ENCODE data around the gene PHAF1. TPM values are rescaled to one million over a fixed set of nuclear protein-coding genes. Genes with fewer than 3 reads are reported as not detected.

The PHAF1 gene
- total and polyA plus RNA-seq, 8 donors, result 4.6 to 39.6 (median 7.6) TPM

- Histone ChIP-seq H3K4me3 (no peak overlapping the region), H3K9me3 (no peaks in the 10 kb centered on the region), H3K4me1 (peaks cover 37 to 80% (median 57%) of the 10 kb centered on the region in 4 donors), H3K27ac (peak overlapping the region in 3 of 5 donors; percentile 95 to 97 (median 96)), H3K27me3 (peaks cover 0 to 7% (median 0%) of the 10 kb centered on the region in 3 donors), H3K36me3 (no peaks in the 10 kb centered on the region)
- no peak for DNase-seq
- intact Hi-C loops (cut with DNase I; ENCODE audit: low total_unique reads), result no loop called here
- TF ChIP-seq POLR2A (IDR thresholded peaks at IDR 0.05) (no peak), CTCF (IDR thresholded peaks at IDR 0.05) (no peak), EP300 (IDR thresholded peaks at IDR 0.05) (no peak), POLR2AphosphoS5 (IDR thresholded peaks at IDR 0.05) (no peak)
- whole genome bisulfite sequencing, 5 donors, result 76 to 93% (median 87%) methylated on average over 2 of the region's 2 CpGs
These were observed 72.5 kb downstream of the PHAF1 start for GRCh38 chr16:67182288-67182687.

GRCh38 chr16:67183284-67183626 is 73.5 kb downstream of the PHAF1 start:
- H3K4me3 ChIP-seq, result peak overlapping the region; percentile 54 to 78 (median 59)
- WGBS, 5 donors, result 7 to 11% (median 8%) methylated on average over 11 of the region's 11 CpGs
- peak overlapping the region; percentile 60 to 98 (median 96) for H3K27ac ChIP-seq
- no peaks in the 10 kb centered on the region for H3K36me3 ChIP-seq
- H3K4me1 ChIP-seq, result peaks cover 30 to 70% (median 48%) of the 10 kb centered on the region in 4 donors
- H3K9me3 ChIP-seq, result no peaks in the 10 kb centered on the region
- intact Hi-C loops (cut with DNase I; ENCODE audit: low total_unique reads), result no loop called here
- no peak for DNase-seq
- TF ChIP-seq POLR2AphosphoS5 (IDR thresholded peaks at IDR 0.05) (no peak), EP300 (IDR thresholded peaks at IDR 0.05) (no peak), POLR2A (IDR thresholded peaks at IDR 0.05) (no peak), CTCF (IDR thresholded peaks at IDR 0.05) (no peak)
- H3K27me3 ChIP-seq, result peaks cover 0 to 4% (median 0%) of the 10 kb centered on the region in 3 donors

- WGBS, 5 donors, result 0 to 1% (median 0%) methylated on average over 21 to 77 of the region's 77 CpGs
- peak; percentile 94 to 99 for DNase-seq
- TF ChIP-seq CTCF (IDR thresholded peaks at IDR 0.05) (no peak), EP300 (IDR thresholded peaks at IDR 0.05) (peak; percentile 35), POLR2AphosphoS5 (IDR thresholded peaks at IDR 0.05) (peak; percentile 13 to 83 (median 68)), POLR2A (IDR thresholded peaks at IDR 0.05) (no peak)
- H3K27ac ChIP-seq, result peak within 1 kb of the TSS; percentile 95 to 98 (median 97)
- H3K27me3 ChIP-seq, result peaks cover 0 to 4% (median 0%) of the 10 kb centered on the region in 3 donors
- H3K36me3 ChIP-seq, result no peaks in the 10 kb centered on the region
- peak within 1 kb of the TSS; percentile 54 to 78 (median 59) for H3K4me3 ChIP-seq
- H3K9me3 ChIP-seq, result no peaks in the 10 kb centered on the region
- peaks cover 24 to 64% (median 42%) of the 10 kb centered on the region in 4 donors for H3K4me1 ChIP-seq
- intact Hi-C loops (cut with DNase I; ENCODE audit: low total_unique reads), result no loop called here
These were observed 74.1 kb downstream of the PHAF1 start, which contains the start of gene MATCAP1 for GRCh38 chr16:67183627-67184452. TSS of gene MATCAP1 (minus strand) at chr16:67183963. CDS start at chr16:67180610, 3,353 bp downstream.

- Histone ChIP-seq H3K27me3 (peaks cover 0 to 4% (median 0%) of the 10 kb centered on the region in 3 donors), H3K27ac (peak overlapping the region; percentile 95 to 98 (median 97)), H3K9me3 (no peaks in the 10 kb centered on the region), H3K4me1 (peaks cover 22 to 58% (median 38%) of the 10 kb centered on the region in 4 donors), H3K4me3 (peak overlapping the region; percentile 54 to 78 (median 59)), H3K36me3 (no peaks in the 10 kb centered on the region)
- intact Hi-C loops (cut with DNase I; ENCODE audit: low total_unique reads), result no loop called here
- no peak for TF ChIP-seq POLR2AphosphoS5 (IDR thresholded peaks at IDR 0.05)
- TF ChIP-seq POLR2A (IDR thresholded peaks at IDR 0.05), result no peak
- no peak for TF ChIP-seq EP300 (IDR thresholded peaks at IDR 0.05)
- TF ChIP-seq CTCF (IDR thresholded peaks at IDR 0.05), result no peak
- WGBS, 5 donors, result 0 to 6% (median 5%) methylated on average over 28 to 59 of the region's 59 CpGs
- no peak for DNase-seq
These were observed 74.8 kb downstream of the PHAF1 start for GRCh38 chr16:67184453-67184994.
